G401 (cell line): ENCODE results near the gene RAB5B. TPM values are rescaled to one million over a fixed set of nuclear protein-coding genes. Genes with fewer than 3 reads are reported as not detected.
"Not testable (repeated sequence)": the region's sequence is repeated elsewhere in the genome, so short reads cannot be mapped to it uniquely, and the experiment has no call there.

ENCODE experiments used
- DNase-seq: peaks from one replicate; pipeline ENCODE4 v3.0.0-alpha.2; 2015; ENCODE audit warnings: low spot score
- in situ Hi-C: cut with HindIII; loops from 2 replicates; pipeline ENCODE4 v1.10.0; 2016; ENCODE audit warnings: low sequenced_read_pairs, mixed read lengths
- total RNA-seq: library from RNA; depleted of rRNA; stranded (reverse); fragments of >200 nt; shearing (Covaris generic); gene quantifications from 2 replicates; pipeline ENCODE4 v1.2.3, GENCODE V29; 2014

Gene RAB5B
- total RNA-seq, 1 experiment from 2014 or later, result 22.1 TPM

- DNase-seq, result no peak
- in situ Hi-C loops, result no loop called here
These were observed 4.5 kb downstream of the RAB5B start for GRCh38 chr12:55978393-55978792.

GRCh38 chr12:55979069-55979468 lies 5.2 kb downstream of the RAB5B start:
- in situ Hi-C loops, result no loop called here
- DNase-seq, result no peak

GRCh38 chr12:55981882-55982281 lies 8.0 kb downstream of the RAB5B start:
- in situ Hi-C loops, DNase-seq: not testable (repeated sequence)

GRCh38 chr12:55982319-55982936 lies 8.6 kb downstream of the RAB5B start:
- no peak for DNase-seq
- in situ Hi-C loops, result no loop called here

- DNase-seq, result no peak
- in situ Hi-C loops, result no loop called here
These were observed 9.5 kb downstream of the RAB5B start for GRCh38 chr12:55983232-55983842.

GRCh38 chr12:55984861-55985260 lies 11.0 kb downstream of the RAB5B start:
- in situ Hi-C loops, result no loop called here
- DNase-seq, result no peak

- in situ Hi-C loops, result no loop called here
- no peak for DNase-seq
These were observed 11.5 kb downstream of the RAB5B start for GRCh38 chr12:55985341-55985740.

- in situ Hi-C loops, DNase-seq: not testable (repeated sequence)
These were observed 12.1 kb downstream of the RAB5B start for GRCh38 chr12:55985976-55986375.

GRCh38 chr12:55991110-55991509 lies 17.2 kb downstream of the RAB5B start:
- DNase-seq, result no peak
- in situ Hi-C loops, result no loop called here

GRCh38 chr12:55993230-55993853 lies 19.5 kb downstream of the RAB5B start:
- DNase-seq, result no peak
- in situ Hi-C loops, result no loop called here

GRCh38 chr12:55995366-55995765 lies 21.5 kb downstream of the RAB5B start:
- no peak for DNase-seq
- in situ Hi-C loops, result no loop called here

GRCh38 chr12:55996201-55996714 lies 22.4 kb downstream of the RAB5B start:
- DNase-seq, result peak; percentile 84
- in situ Hi-C loops, result no loop called here

- in situ Hi-C loops, result no loop called here
- DNase-seq, result peak; percentile 100
These were observed 23.0 kb downstream of the RAB5B start, which contains the start of gene SUOX for GRCh38 chr12:55996715-55997534. SUOX (plus strand) TSS chr12:55997276; CDS start chr12:56002222, 4,946 bp downstream.

- no peak for DNase-seq
- in situ Hi-C loops, result no loop called here
These were observed 23.6 kb downstream of the RAB5B start for GRCh38 chr12:55997535-55997859.

- in situ Hi-C loops, DNase-seq: not testable (repeated sequence)
These were observed 25.6 kb downstream of the RAB5B start for GRCh38 chr12:55999522-55999921.

- in situ Hi-C loops, DNase-seq: not testable (repeated sequence)
These were observed 26.2 kb downstream of the RAB5B start for GRCh38 chr12:55999999-56000540.

GRCh38 chr12:56001487-56002100 lies 27.7 kb downstream of the RAB5B start:
- in situ Hi-C loops, result no loop called here
- no peak for DNase-seq

- in situ Hi-C loops, DNase-seq: not testable (repeated sequence)
These were observed 29.5 kb downstream of the RAB5B start for GRCh38 chr12:56003376-56003775.

- in situ Hi-C loops, result no loop called here
These were observed 30.3 kb downstream of the RAB5B start for GRCh38 chr12:56004211-56004610.

More at GRCh38 chr12:56004211-56004610, 30.3 kb downstream of the RAB5B start:
- DNase-seq, result no peak
